Measurements from ENCODE around the gene KATNIP. TPM values are rescaled to one million over a fixed set of nuclear protein-coding genes. Genes with fewer than 3 reads are reported as not detected.

The KATNIP gene
- total RNA-seq, 1 donor from 2014 or later, result 6.6 TPM

DNA sequence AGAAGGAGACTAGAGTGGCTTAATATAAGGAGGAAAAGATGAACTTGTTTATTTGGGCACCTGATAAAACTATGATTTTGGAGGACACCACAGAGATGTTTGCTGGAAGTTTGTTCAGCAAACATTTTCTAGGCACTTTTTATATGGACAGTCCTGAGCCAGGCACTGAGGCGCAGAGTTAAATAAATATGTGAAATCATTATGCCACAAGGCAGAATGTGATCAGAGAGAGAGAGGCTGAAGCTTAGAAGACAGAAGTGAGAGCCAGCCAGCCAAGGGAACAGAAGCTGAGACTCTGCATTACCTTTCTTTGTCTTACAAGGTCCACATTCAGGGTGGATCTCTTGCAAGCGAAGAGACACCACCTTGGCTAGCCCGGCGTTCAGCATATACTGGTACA is 21.6 kb upstream of the KATNIP start:
- Histone ChIP-seq H3K27ac (no peak overlapping the region), H3K27me3 (no peaks in the 10 kb centered on the region), H3K4me3 (no peak overlapping the region), H3K36me3 (peaks cover 87 to 98% of the 10 kb centered on the region in 2 donors), H3K9me3 (peaks cover 0 to 5% of the 10 kb centered on the region in 2 donors), H3K4me1 (no peaks in the 10 kb centered on the region)
- DNase-seq (ENCODE audit: low spot score in 2 of 2), result no peak
- TF ChIP-seq, protein P1, sequence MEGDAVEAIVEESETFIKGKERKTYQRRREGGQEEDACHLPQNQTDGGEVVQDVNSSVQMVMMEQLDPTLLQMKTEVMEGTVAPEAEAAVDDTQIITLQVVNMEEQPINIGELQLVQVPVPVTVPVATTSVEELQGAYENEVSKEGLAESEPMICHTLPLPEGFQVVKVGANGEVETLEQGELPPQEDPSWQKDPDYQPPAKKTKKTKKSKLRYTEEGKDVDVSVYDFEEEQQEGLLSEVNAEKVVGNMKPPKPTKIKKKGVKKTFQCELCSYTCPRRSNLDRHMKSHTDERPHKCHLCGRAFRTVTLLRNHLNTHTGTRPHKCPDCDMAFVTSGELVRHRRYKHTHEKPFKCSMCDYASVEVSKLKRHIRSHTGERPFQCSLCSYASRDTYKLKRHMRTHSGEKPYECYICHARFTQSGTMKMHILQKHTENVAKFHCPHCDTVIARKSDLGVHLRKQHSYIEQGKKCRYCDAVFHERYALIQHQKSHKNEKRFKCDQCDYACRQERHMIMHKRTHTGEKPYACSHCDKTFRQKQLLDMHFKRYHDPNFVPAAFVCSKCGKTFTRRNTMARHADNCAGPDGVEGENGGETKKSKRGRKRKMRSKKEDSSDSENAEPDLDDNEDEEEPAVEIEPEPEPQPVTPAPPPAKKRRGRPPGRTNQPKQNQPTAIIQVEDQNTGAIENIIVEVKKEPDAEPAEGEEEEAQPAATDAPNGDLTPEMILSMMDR (IDR thresholded peaks at IDR 0.05), result no peak
- intact Hi-C loops (cut with DNase I), result no loop called here

DNA sequence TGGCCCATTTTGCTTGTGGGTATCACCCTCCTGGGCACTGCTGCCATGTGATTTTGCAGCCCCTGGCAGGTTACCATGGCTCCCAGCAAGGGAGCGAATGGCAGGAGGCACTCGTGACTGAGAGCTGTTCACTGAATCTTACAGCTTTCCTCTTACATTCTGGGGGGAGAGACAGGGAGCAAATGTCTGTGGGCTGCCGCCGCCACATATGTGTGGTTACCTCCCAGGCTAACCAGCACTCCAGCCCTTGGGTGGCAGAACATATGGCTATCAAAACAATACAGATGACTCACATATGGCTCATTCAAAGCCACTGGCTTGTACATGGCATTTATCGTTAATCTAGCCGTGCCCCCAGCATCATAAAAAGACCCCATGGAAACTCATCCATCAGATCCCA is 20.0 kb upstream of the KATNIP start:
- Histone ChIP-seq H3K27me3 (no peaks in the 10 kb centered on the region), H3K4me1 (no peaks in the 10 kb centered on the region), H3K4me3 (no peak overlapping the region), H3K36me3 (peaks cover 86 to 98% of the 10 kb centered on the region in 2 donors), H3K27ac (no peak overlapping the region), H3K9me3 (peaks cover 0 to 5% of the 10 kb centered on the region in 2 donors)
- intact Hi-C loops (cut with DNase I), result no loop called here
- DNase-seq (ENCODE audit: low spot score in 2 of 2), result no peak
- TF ChIP-seq, protein P1 (IDR thresholded peaks at IDR 0.05), result no peak

DNA sequence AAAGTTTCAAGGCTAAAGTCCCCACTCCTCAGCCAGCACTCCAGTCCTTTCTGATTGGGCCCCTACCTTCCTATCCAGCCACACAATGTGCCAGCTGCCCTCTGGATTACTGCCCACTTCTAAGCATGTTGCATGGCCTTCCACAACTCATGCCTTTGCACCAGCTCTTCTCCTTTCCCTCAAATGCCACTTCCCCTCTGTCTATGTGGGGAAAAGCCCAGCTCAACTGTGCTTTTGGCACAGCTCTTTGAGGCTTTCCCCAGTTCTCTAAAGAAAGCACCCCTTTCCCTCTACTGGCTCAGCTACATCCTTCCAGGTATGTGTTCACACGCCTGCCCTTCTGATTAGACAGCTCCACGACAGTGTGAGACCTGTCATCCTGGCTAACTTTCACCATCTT is 18.8 kb upstream of the KATNIP start:
- intact Hi-C loops (cut with DNase I), result no loop called here
- Histone ChIP-seq H3K4me1 (no peaks in the 10 kb centered on the region), H3K9me3 (no peaks in the 10 kb centered on the region), H3K36me3 (peaks cover 82 to 96% of the 10 kb centered on the region in 2 donors), H3K27ac (no peak overlapping the region), H3K4me3 (no peak overlapping the region), H3K27me3 (no peaks in the 10 kb centered on the region)
- DNase-seq (ENCODE audit: low spot score in 2 of 2), result no peak
- TF ChIP-seq, protein P1 (IDR thresholded peaks at IDR 0.05), result no peak

DNA sequence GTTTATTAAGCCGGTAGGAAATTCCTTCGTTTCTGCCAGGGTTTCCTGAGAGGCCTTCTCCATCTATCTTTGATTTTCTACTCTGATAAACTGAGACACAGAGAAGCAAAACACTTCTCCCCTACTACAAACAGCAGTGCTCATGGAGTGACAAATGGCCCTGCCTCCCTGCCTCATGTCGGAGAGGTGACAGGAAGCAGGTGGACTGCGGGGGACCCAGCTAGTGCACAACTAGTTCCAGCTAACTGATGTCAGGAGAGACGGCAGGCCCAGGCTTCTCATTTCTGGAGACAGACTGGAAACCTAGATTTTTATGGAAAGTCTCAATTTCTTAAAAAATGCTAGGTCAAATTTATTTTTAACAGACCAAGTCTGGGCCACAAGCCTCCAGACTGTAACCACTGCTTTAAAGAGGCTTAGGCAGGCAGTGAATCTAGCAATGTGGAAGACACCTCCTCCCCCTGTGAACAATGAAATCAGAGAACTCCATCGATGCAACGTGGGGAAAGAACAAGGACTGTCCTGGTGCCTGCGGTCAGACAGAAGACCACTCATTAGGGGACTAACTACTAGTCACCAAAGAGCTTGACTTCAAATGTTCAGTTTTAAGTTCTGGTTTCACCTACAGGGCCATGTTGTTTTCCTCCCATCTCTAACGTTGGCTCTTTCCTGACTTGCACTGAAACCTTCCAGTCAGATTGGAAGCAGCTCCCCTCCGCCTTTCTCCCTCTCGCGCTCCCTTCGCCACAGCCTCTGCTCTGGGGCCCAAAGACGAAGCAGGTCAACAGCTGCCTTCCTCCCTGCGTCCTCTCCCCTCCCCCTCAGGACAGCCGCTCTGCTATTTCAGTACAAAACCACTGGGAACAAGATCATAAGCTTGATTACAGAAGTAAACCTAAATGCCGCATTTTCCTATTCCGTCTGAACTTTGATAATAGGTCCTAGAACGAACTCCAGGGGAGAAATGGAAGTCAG is 17.8 kb upstream of the KATNIP start:
- Histone ChIP-seq H3K4me3 (no peak overlapping the region), H3K9me3 (no peaks in the 10 kb centered on the region), H3K27me3 (no peaks in the 10 kb centered on the region), H3K4me1 (no peaks in the 10 kb centered on the region), H3K36me3 (peaks cover 80 to 96% of the 10 kb centered on the region in 2 donors), H3K27ac (no peak overlapping the region)
- TF ChIP-seq, protein P1 (IDR thresholded peaks at IDR 0.05), result no peak
- DNase-seq (ENCODE audit: low spot score in 2 of 2), result no peak
- intact Hi-C loops (cut with DNase I), result no loop called here

DNA sequence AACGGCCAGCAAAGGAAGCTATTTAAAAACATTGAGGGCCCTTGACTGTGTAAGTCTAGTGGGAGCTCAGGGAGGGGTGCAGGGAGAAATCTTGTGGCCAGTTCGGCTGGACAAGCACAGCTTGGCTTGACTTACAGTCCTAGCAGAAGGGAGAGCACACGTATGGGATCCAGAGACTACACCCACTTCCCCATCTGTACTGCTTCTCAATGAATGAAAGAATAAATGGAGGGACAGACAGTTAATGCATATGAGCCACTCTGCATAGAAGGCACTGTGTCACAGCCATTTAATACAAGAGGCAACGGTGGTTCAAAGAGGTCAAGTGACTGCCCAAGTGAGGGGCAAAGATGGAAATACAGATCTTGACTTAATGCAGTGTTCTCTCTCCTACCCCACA is 15.7 kb upstream of the KATNIP start:
- intact Hi-C loops (cut with DNase I), result no loop called here
- Histone ChIP-seq H3K36me3 (peaks cover 79 to 95% of the 10 kb centered on the region in 2 donors), H3K4me1 (no peaks in the 10 kb centered on the region), H3K9me3 (no peaks in the 10 kb centered on the region), H3K4me3 (no peak overlapping the region), H3K27me3 (no peaks in the 10 kb centered on the region), H3K27ac (no peak overlapping the region)
- TF ChIP-seq, protein P1 (IDR thresholded peaks at IDR 0.05), result no peak
- no peak for DNase-seq (ENCODE audit: low spot score in 2 of 2)

Measured in ascending aorta (tissue), 2 donors.